NCI-H2081 (cell line): ENCODE measurements around the gene GALNT14.

ENCODE experiments used
- DNase-seq, 2 experiments: peaks; one replicate each; lab custom pipeline; 2025; lab: John Stamatoyannopoulos, UW

The GALNT14 gene

GRCh38 chr2:31011587-31011986 lies 126.7 kb downstream of the GALNT14 start:
- DNase-seq: peak; percentile 31 to 71

GRCh38 chr2:31008561-31009114 lies 129.6 kb downstream of the GALNT14 start:
- DNase-seq: peak; percentile 72 to 93

- DNase-seq: no peak
Measured at GRCh38 chr2:31004257-31004656, 134.0 kb downstream of the GALNT14 start.

- no peak for DNase-seq
Measured at GRCh38 chr2:31003749-31004148, 134.5 kb downstream of the GALNT14 start.

GRCh38 chr2:31002537-31003150 lies 135.6 kb downstream of the GALNT14 start:
- DNase-seq: no peak

- no peak for DNase-seq
Measured at GRCh38 chr2:31000970-31001369, 137.3 kb downstream of the GALNT14 start.

GRCh38 chr2:30998672-30999071 lies 139.6 kb downstream of the GALNT14 start:
- no peak for DNase-seq

GRCh38 chr2:30997979-30998378 lies 140.3 kb downstream of the GALNT14 start:
- DNase-seq: no peak

GRCh38 chr2:30994227-30995056 lies 143.8 kb downstream of the GALNT14 start:
- no peak for DNase-seq

- no peak for DNase-seq
Measured at GRCh38 chr2:30992781-30993180, 145.5 kb downstream of the GALNT14 start.

GRCh38 chr2:30990671-30991070 lies 147.6 kb downstream of the GALNT14 start:
- no peak for DNase-seq

GRCh38 chr2:30990176-30990575 lies 148.1 kb downstream of the GALNT14 start:
- DNase-seq: no peak

GRCh38 chr2:30989746-30990145 lies 148.5 kb downstream of the GALNT14 start:
- DNase-seq: no peak

GRCh38 chr2:30987566-30987965 lies 150.7 kb downstream of the GALNT14 start:
- DNase-seq: no peak

- no peak for DNase-seq
Measured at GRCh38 chr2:30986231-30986580, 152.0 kb downstream of the GALNT14 start.

- no peak for DNase-seq
Measured at GRCh38 chr2:30985493-30986230, 152.6 kb downstream of the GALNT14 start.

- DNase-seq: no peak
Measured at GRCh38 chr2:30984148-30984547, 154.1 kb downstream of the GALNT14 start.

GRCh38 chr2:30981510-30981909 lies 156.7 kb downstream of the GALNT14 start:
- DNase-seq: no peak

- DNase-seq: no peak
Measured at GRCh38 chr2:30981096-30981495, 157.1 kb downstream of the GALNT14 start.

- no peak for DNase-seq
Measured at GRCh38 chr2:30979822-30980245, 158.4 kb downstream of the GALNT14 start.

- DNase-seq: no peak
Measured at GRCh38 chr2:30978854-30979253, 159.4 kb downstream of the GALNT14 start.

- DNase-seq: no peak
Measured at GRCh38 chr2:30978044-30978443, 160.2 kb downstream of the GALNT14 start.

- DNase-seq: no peak
Measured at GRCh38 chr2:30975156-30975555, 163.1 kb downstream of the GALNT14 start.
